OCI-LY3 (cell line): ENCODE results near the gene ZNF766.

Experiments used
- EZH2phosphoT487 ChIP-seq: fragments of 200-600 bp; shearing (Covaris generic); IDR thresholded peaks from 2 replicates; pipeline ENCODE4 v1.6.1; 2018; ENCODE audit warnings: antibody characterized with exemption, mixed run types, low read depth
- TF ChIP-seq, protein P1 (sequence below): fragments of 200-600, 300-600 bp; sonication (generic); IDR thresholded peaks from 2 replicates; pipeline ENCODE4 v1.5.1; 2014; ENCODE audit warnings: antibody characterized with exemption, low read length, low read depth

DNA sequence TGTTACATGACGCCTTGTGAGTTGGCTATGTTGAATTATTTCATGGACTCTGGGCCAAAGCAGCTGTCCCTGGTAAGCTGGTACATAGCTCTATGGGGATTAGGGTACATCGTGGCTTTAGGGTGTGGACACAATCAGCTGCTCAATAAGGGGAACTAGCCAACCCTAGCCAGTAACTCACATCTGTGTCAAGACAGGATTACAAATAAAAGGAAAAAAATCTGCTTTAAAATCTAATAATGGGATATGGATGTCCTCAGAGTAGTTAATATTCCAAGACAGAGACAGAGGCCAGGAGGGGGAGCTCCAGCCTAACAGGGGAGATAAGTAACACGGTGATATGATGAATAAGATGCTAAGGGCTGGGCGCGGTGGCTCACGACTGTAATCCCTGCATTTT, 21.1 kb upstream of the ZNF766 start:
- TF ChIP-seq, protein P1, sequence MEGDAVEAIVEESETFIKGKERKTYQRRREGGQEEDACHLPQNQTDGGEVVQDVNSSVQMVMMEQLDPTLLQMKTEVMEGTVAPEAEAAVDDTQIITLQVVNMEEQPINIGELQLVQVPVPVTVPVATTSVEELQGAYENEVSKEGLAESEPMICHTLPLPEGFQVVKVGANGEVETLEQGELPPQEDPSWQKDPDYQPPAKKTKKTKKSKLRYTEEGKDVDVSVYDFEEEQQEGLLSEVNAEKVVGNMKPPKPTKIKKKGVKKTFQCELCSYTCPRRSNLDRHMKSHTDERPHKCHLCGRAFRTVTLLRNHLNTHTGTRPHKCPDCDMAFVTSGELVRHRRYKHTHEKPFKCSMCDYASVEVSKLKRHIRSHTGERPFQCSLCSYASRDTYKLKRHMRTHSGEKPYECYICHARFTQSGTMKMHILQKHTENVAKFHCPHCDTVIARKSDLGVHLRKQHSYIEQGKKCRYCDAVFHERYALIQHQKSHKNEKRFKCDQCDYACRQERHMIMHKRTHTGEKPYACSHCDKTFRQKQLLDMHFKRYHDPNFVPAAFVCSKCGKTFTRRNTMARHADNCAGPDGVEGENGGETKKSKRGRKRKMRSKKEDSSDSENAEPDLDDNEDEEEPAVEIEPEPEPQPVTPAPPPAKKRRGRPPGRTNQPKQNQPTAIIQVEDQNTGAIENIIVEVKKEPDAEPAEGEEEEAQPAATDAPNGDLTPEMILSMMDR = peak; percentile 58
- TF ChIP-seq EZH2phosphoT487 = no peak
